ENCODE data around the gene TLE3. TPM values are rescaled to one million over a fixed set of nuclear protein-coding genes. Genes with fewer than 3 reads are reported as not detected.

Gene TLE3
- total RNA-seq, 1 donor from 2014 or later: 45.4 TPM

- H3K79me2 ChIP-seq (ENCODE audit: insufficient read depth, low read length): no peaks in the 10 kb centered on the region
- no peaks in the 10 kb centered on the region for H4K20me1 ChIP-seq (ENCODE audit: insufficient read depth, low read length)
- H3K4me2 ChIP-seq (ENCODE audit: low read length): no peak overlapping the region
- H3K27ac ChIP-seq (ENCODE audit: low read depth, low read length): no peak overlapping the region
- no peaks in the 10 kb centered on the region for H3K4me1 Mint-ChIP-seq (ENCODE audit: low read depth, unreplicated experiment)
- peaks cover 78% of the 10 kb centered on the region for H3K27me3 Mint-ChIP-seq (ENCODE audit: low read depth, unreplicated experiment)
- peaks cover 8% of the 10 kb centered on the region for H3K9me3 Mint-ChIP-seq (ENCODE audit: unreplicated experiment)
- peaks cover 3% of the 10 kb centered on the region for H3K36me3 Mint-ChIP-seq (ENCODE audit: low read depth, unreplicated experiment)
- H3K4me3 Mint-ChIP-seq (ENCODE audit: unreplicated experiment): no peak overlapping the region
- H3K36me3 ChIP-seq (ENCODE audit: insufficient read depth, low read length): no peaks in the 10 kb centered on the region
- no peaks in the 10 kb centered on the region for H3K4me1 ChIP-seq (ENCODE audit: insufficient read depth, low read length)
- no peak overlapping the region for H3K27ac Mint-ChIP-seq (ENCODE audit: unreplicated experiment)
- FAIRE-seq: no peak
- H3K9me3 ChIP-seq (ENCODE audit: insufficient read depth, low read depth, low read length): no peaks in the 10 kb centered on the region
- no peak for DNase-seq (ENCODE audit: low read depth)
- no peak overlapping the region for H2AFZ ChIP-seq (ENCODE audit: low read depth, low read length)
- no peak overlapping the region for H3K4me3 ChIP-seq (ENCODE audit: insufficient read depth, low read depth, low read length)
- H3K9ac ChIP-seq (ENCODE audit: low read length): no peak overlapping the region
- H3K27me3 ChIP-seq (ENCODE audit: insufficient read depth, low read length): peaks cover 31% of the 10 kb centered on the region
- TF ChIP-seq EZH2 (IDR thresholded peaks at IDR 0.05; ENCODE audit: insufficient read depth, low read length): no peak
- TF ChIP-seq CTCF (IDR thresholded peaks at IDR 0.05; ENCODE audit: insufficient read depth, low read depth, low read length): no peak
These were observed 80.7 kb downstream of the TLE3 start for GRCh38 chr15:70017025-70017424.

- Mint-ChIP-seq H3K27me3 (ENCODE audit: low read depth, unreplicated experiment) (peaks cover 82% of the 10 kb centered on the region), H3K4me1 (ENCODE audit: low read depth, unreplicated experiment) (no peaks in the 10 kb centered on the region), H3K9me3 (ENCODE audit: unreplicated experiment) (peaks cover 8% of the 10 kb centered on the region), H3K27ac (ENCODE audit: unreplicated experiment) (no peak overlapping the region), H3K36me3 (ENCODE audit: low read depth, unreplicated experiment) (peaks cover 3% of the 10 kb centered on the region), H3K4me3 (ENCODE audit: unreplicated experiment) (no peak overlapping the region)
- Histone ChIP-seq H3K9ac (ENCODE audit: low read length) (no peak overlapping the region), H3K27ac (ENCODE audit: low read depth, low read length) (no peak overlapping the region), H3K27me3 (ENCODE audit: insufficient read depth, low read length) (peaks cover 33% of the 10 kb centered on the region), H3K36me3 (ENCODE audit: insufficient read depth, low read length) (no peaks in the 10 kb centered on the region), H4K20me1 (ENCODE audit: insufficient read depth, low read length) (no peaks in the 10 kb centered on the region), H3K79me2 (ENCODE audit: insufficient read depth, low read length) (no peaks in the 10 kb centered on the region), H3K9me3 (ENCODE audit: insufficient read depth, low read depth, low read length) (no peaks in the 10 kb centered on the region), H3K4me2 (ENCODE audit: low read length) (no peak overlapping the region), H3K4me1 (ENCODE audit: insufficient read depth, low read length) (no peaks in the 10 kb centered on the region), H3K4me3 (ENCODE audit: insufficient read depth, low read depth, low read length) (no peak overlapping the region), H2AFZ (ENCODE audit: low read depth, low read length) (no peak overlapping the region)
- DNase-seq (ENCODE audit: low read depth) (no peak), FAIRE-seq (no peak)
- TF ChIP-seq EZH2 (IDR thresholded peaks at IDR 0.05; ENCODE audit: insufficient read depth, low read length): no peak
- TF ChIP-seq CTCF (IDR thresholded peaks at IDR 0.05; ENCODE audit: insufficient read depth, low read depth, low read length): no peak
These were observed 81.2 kb downstream of the TLE3 start for GRCh38 chr15:70016511-70016994.

DNA sequence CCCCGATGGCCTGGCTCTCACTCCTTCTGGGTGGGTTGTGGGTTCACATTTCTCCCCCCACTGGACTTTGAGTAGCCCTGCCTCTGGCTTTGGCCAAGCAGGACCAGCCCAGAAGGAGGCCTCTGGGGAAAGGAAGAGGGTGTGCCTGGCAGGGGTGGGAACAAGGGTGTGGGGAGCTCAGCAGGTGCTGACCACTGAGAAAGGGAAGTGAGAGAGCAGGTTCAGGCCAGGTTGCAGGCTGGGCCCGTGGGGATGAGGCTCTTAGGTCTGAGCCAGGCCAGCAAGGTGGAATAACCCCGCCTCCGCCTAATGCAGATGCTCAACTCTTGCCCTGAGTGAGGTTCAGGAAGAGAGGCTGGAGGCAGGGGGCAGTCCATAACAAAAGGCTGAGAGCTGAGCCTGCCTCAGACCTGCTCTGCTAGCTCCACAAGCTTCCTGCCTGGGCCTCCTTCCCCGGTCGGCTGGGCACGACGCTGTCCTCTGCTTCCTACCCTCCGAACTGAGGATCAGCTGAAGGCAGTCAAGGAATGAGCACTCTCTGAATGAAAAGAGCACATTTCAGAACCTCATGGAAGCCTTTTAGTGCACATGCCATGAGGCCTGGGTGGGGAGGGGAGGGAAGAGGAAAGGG is 82.7 kb downstream of the TLE3 start:
- H4K20me1 ChIP-seq (ENCODE audit: insufficient read depth, low read length): no peaks in the 10 kb centered on the region

More for the DNA sequence above, 82.7 kb downstream of the TLE3 start:
- Histone ChIP-seq H3K27ac (ENCODE audit: low read depth, low read length) (no peak overlapping the region), H3K4me1 (ENCODE audit: insufficient read depth, low read length) (no peaks in the 10 kb centered on the region), H3K27me3 (ENCODE audit: insufficient read depth, low read length) (peaks cover 32% of the 10 kb centered on the region), H2AFZ (ENCODE audit: low read depth, low read length) (no peak overlapping the region), H3K4me3 (ENCODE audit: insufficient read depth, low read depth, low read length) (no peak overlapping the region), H3K4me2 (ENCODE audit: low read length) (no peak overlapping the region), H3K79me2 (ENCODE audit: insufficient read depth, low read length) (no peaks in the 10 kb centered on the region), H3K9me3 (ENCODE audit: insufficient read depth, low read depth, low read length) (no peaks in the 10 kb centered on the region), H3K9ac (ENCODE audit: low read length) (no peak overlapping the region), H3K36me3 (ENCODE audit: insufficient read depth, low read length) (no peaks in the 10 kb centered on the region)
- DNase-seq (ENCODE audit: low read depth) (no peak), FAIRE-seq (no peak)
- Mint-ChIP-seq H3K27me3 (ENCODE audit: low read depth, unreplicated experiment) (peaks cover 81% of the 10 kb centered on the region), H3K9me3 (ENCODE audit: unreplicated experiment) (peaks cover 8% of the 10 kb centered on the region), H3K4me3 (ENCODE audit: unreplicated experiment) (no peak overlapping the region), H3K36me3 (ENCODE audit: low read depth, unreplicated experiment) (peaks cover 3% of the 10 kb centered on the region), H3K27ac (ENCODE audit: unreplicated experiment) (no peak overlapping the region), H3K4me1 (ENCODE audit: low read depth, unreplicated experiment) (no peaks in the 10 kb centered on the region)
- no peak for TF ChIP-seq CTCF (IDR thresholded peaks at IDR 0.05; ENCODE audit: insufficient read depth, low read depth, low read length)
- TF ChIP-seq EZH2 (IDR thresholded peaks at IDR 0.05; ENCODE audit: insufficient read depth, low read length): no peak

Measured in astrocyte (in vitro differentiated cells and primary cell).